Endodermal cell (in vitro differentiated cells): Measurements from ENCODE around the gene COL20A1. TPM values are rescaled to one million over a fixed set of nuclear protein-coding genes. Genes with fewer than 3 reads are reported as not detected.

Source experiments
- DNase-seq: peaks from one replicate; pipeline ENCODE4 v3.0.0-alpha.2; 2017
- H3K27ac ChIP-seq: 2 replicates; pipeline ENCODE4 v1.5.1; 2013; ENCODE audit warnings: mild to moderate bottlenecking, low read depth, low read length, moderate library complexity
- H3K27me3 ChIP-seq: 2 replicates; pipeline ENCODE4 v1.6.1; 2013; ENCODE audit warnings: mild to moderate bottlenecking, low read length, moderate library complexity; ENCODE audit not compliant: insufficient read depth, control insufficient read depth, poor library complexity, severe bottlenecking
- H3K36me3 ChIP-seq: 2 replicates; pipeline ENCODE4 v1.7.0; 2013; ENCODE audit warnings: mild to moderate bottlenecking, low read length, moderate library complexity; ENCODE audit not compliant: control insufficient read depth, insufficient read depth
- H3K4me1 ChIP-seq: one replicate; pipeline ENCODE4 v1.7.0; 2013; ENCODE audit warnings: low read length; ENCODE audit not compliant: control insufficient read depth, insufficient read depth
- H3K4me3 ChIP-seq: 2 replicates; pipeline ENCODE4 v1.5.1; 2013; ENCODE audit warnings: mild to moderate bottlenecking, low read length, moderate library complexity
- H3K9ac ChIP-seq: 2 replicates; pipeline ENCODE4 v1.6.1; 2013; ENCODE audit warnings: mild to moderate bottlenecking, low read length, moderate library complexity; ENCODE audit not compliant: poor library complexity, severe bottlenecking; ENCODE audit errors: extremely low read depth
- H3K9me3 ChIP-seq: 2 replicates; pipeline ENCODE4 v1.6.1; 2013; ENCODE audit warnings: mild to moderate bottlenecking, low read length, moderate library complexity; ENCODE audit not compliant: control insufficient read depth
- H3K27ac Mint-ChIP-seq: 2 replicates; pipeline ENCODE4 v1.8.0; 2020; ENCODE audit warnings: mixed read lengths
- H3K27me3 Mint-ChIP-seq: 2 replicates; pipeline ENCODE4 v1.8.0; 2021; ENCODE audit warnings: mild to moderate bottlenecking, mixed read lengths; ENCODE audit not compliant: insufficient read depth
- H3K36me3 Mint-ChIP-seq: 2 replicates; pipeline ENCODE4 v1.8.0; 2020; ENCODE audit warnings: low read depth, mixed read lengths
- H3K4me1 Mint-ChIP-seq: 2 replicates; pipeline ENCODE4 v1.8.0; 2020; ENCODE audit warnings: mixed read lengths
- H3K4me3 Mint-ChIP-seq: 2 replicates; pipeline ENCODE4 v1.8.0; 2020; ENCODE audit warnings: mild to moderate bottlenecking, moderate library complexity, mixed read lengths
- H3K9me3 Mint-ChIP-seq: 2 replicates; pipeline ENCODE4 v1.8.0; 2020; ENCODE audit warnings: mild to moderate bottlenecking, mixed read lengths
- WGBS, 2 experiments: methylation state at CpG; one replicate each; pipeline versions ENCODE4 v1.1.5 to v1.1.7; 2013; ENCODE audit warnings: missing lambda C conversion rate in 2 of 2, mixed read lengths in 1 of 2; ENCODE audit not compliant: insufficient coverage in 1 of 2, insufficient read length in 1 of 2; 5-methylcytosine and 5-hydroxymethylcytosine counted together
- total RNA-seq, 2 donors: library from RNA; stranded (reverse); fragmentation: NEBNext Ultra II Directional in 1 of 2; extraction: Animal tissue kit (Norgen Biotek cat#: 25700) in 1 of 2; gene quantifications; 2 replicates in 1 of 2; 3 replicates in 1 of 2; pipeline ENCODE4 v1.2.1, GENCODE V29; 2021
- TF ChIP-seq, protein P1 (sequence below): fragments of 200-600 bp; sonication (generic); conservative IDR thresholded peaks from 2 replicates; pipeline ENCODE4 v1.5.0; 2021; ENCODE audit warnings: antibody characterized with exemption, mild to moderate bottlenecking

Gene COL20A1
- total RNA-seq, 2 donors from 2014 or later: 0.44 TPM; not detected in 1

DNA sequence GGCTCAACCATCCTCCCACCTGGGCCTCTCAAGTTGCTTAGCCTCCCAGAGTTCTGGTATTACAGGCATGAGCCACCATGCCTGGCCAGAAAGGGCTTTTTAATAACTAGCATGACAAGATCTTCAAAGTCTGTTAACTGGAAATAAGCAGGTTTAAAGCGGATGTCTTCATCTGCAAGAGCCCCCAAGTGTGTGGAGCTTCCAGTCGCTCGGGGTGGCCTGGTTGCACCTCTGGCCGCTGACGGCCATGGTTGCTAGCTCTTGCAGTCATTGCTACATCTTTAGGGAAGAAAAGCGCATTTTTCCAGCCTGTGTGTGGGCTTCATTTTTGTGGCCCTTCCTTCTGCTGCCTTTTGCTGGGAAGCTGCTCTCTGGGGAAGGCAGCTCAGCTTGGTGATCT, 12.6 kb upstream of the COL20A1 start:
- Histone ChIP-seq H3K9ac (no peak overlapping the region), H3K27me3 (no peaks in the 10 kb centered on the region), H3K27ac (no peak overlapping the region), H3K4me1 (no peaks in the 10 kb centered on the region), H3K9me3 (no peaks in the 10 kb centered on the region), H3K4me3 (no peak overlapping the region), H3K36me3 (peaks cover 60% of the 10 kb centered on the region)
- Mint-ChIP-seq H3K27ac (no peak overlapping the region), H3K36me3 (peaks cover 45% of the 10 kb centered on the region), H3K4me3 (no peak overlapping the region), H3K27me3 (no peaks in the 10 kb centered on the region), H3K9me3 (no peaks in the 10 kb centered on the region), H3K4me1 (no peaks in the 10 kb centered on the region)
- WGBS, 2 experiments: 74 to 89% methylated on average over 5 to 6 of the region's 6 CpGs
- TF ChIP-seq, protein P1, sequence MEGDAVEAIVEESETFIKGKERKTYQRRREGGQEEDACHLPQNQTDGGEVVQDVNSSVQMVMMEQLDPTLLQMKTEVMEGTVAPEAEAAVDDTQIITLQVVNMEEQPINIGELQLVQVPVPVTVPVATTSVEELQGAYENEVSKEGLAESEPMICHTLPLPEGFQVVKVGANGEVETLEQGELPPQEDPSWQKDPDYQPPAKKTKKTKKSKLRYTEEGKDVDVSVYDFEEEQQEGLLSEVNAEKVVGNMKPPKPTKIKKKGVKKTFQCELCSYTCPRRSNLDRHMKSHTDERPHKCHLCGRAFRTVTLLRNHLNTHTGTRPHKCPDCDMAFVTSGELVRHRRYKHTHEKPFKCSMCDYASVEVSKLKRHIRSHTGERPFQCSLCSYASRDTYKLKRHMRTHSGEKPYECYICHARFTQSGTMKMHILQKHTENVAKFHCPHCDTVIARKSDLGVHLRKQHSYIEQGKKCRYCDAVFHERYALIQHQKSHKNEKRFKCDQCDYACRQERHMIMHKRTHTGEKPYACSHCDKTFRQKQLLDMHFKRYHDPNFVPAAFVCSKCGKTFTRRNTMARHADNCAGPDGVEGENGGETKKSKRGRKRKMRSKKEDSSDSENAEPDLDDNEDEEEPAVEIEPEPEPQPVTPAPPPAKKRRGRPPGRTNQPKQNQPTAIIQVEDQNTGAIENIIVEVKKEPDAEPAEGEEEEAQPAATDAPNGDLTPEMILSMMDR: no peak
- no peak for DNase-seq

DNA sequence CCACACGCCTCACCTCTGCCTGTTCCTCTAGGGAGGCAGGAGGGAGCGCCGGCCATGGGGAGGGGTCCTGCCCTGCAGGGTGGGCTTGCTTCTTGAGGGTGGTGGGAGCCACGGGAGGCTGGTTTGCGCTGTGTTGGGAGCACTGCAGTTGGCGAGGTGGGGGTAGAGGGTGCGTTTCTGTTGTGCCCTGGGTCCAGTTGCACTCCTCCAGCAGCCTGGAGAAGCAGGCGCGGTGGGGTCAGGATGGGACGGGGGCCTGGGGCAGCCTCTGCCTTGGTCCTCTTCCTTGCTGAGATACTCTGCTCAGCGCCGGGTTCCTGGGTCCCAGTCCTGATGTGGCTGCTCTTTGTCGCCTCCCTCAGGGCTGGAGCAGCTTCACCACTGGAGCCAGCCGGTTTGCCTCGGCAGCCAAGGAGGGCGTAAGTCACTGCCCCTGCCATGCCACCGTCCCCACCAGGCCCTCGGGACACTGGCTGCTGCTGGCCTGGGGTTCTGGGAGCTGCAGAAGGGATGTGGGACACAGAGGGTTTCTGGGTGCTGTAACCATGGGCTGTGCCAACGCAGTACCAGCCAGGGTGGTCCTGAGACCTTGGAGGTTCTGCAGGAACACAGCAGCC, 11.9 kb upstream of the COL20A1 start:
- Mint-ChIP-seq H3K27me3 (no peaks in the 10 kb centered on the region), H3K9me3 (no peaks in the 10 kb centered on the region), H3K4me3 (no peak overlapping the region), H3K27ac (no peak overlapping the region), H3K36me3 (peaks cover 51% of the 10 kb centered on the region), H3K4me1 (no peaks in the 10 kb centered on the region)
- TF ChIP-seq, protein P1: peak; percentile 72
- no peak overlapping the region for H3K4me3 ChIP-seq
- 88 to 89% methylated on average over 9 to 19 of the region's 19 CpGs for WGBS, 2 experiments
- H3K27ac ChIP-seq: no peak overlapping the region
- no peaks in the 10 kb centered on the region for H3K4me1 ChIP-seq
- no peak overlapping the region for H3K9ac ChIP-seq
- H3K9me3 ChIP-seq: no peaks in the 10 kb centered on the region
- no peaks in the 10 kb centered on the region for H3K27me3 ChIP-seq
- H3K36me3 ChIP-seq: peaks cover 55% of the 10 kb centered on the region
- DNase-seq: peak; percentile 84

DNA sequence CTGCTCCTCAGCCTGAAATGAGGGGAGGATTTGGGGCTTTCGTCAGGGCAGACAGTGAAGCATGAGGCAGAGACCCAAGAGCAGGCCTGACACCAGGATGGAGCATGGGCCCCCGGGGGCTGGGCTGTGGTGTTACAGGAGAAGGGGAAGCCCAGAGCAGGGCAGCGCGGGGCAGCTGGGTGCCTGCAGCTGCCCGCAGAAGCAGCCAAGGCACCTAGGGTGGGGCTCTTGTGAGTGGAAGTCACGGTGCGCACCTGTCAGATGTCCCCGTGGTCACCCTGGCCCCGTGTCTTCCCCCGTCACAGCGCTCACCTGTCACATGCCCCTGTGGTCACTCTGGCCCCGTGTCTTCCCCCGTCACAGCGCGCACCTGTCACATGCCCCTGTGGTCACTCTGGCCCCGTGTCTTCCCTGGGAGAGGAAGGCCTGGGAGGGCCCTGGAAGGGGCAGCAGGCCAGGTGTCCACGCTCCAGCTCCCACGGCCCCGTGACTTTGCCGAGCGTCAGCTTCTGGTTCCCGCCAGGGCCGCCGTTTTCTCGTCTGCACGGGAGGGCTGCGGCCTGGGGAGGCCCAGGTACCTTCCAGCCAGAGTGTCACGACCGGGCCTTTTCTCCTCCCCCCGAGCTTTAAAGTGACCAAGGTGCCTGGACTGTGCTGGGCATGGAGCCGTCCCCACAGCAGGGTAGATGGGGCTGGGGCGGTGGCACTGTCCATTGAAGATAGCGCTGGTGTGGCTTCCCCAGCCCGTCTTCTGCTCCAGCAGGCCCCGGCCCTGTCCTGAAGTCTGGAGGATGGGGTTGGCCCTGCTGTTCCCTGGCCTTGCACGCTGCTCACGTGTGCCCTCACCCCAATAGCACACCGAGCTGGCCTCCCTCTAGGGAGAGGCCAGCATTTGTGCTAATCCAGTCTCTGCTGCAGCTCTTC, 11.0 kb upstream of the COL20A1 start:
- Mint-ChIP-seq H3K27ac (no peak overlapping the region), H3K9me3 (no peaks in the 10 kb centered on the region), H3K27me3 (no peaks in the 10 kb centered on the region)

More for the DNA sequence above, 11.0 kb upstream of the COL20A1 start:
- Histone ChIP-seq H3K9ac (no peak overlapping the region), H3K4me1 (no peaks in the 10 kb centered on the region), H3K27ac (no peak overlapping the region), H3K27me3 (no peaks in the 10 kb centered on the region), H3K36me3 (peaks cover 49% of the 10 kb centered on the region), H3K9me3 (no peaks in the 10 kb centered on the region), H3K4me3 (no peak overlapping the region)
- 95 to 97% methylated on average over 29 to 38 of the region's 38 CpGs for WGBS, 2 experiments
- Mint-ChIP-seq H3K36me3 (peaks cover 46% of the 10 kb centered on the region), H3K4me1 (no peaks in the 10 kb centered on the region), H3K4me3 (no peak overlapping the region)
- no peak for DNase-seq
- TF ChIP-seq, protein P1: no peak
